HPDE6-E6E7 (cell line): ENCODE measurements around the gene NEO1.

Experiments used
- DNase-seq: peaks from one replicate; pipeline ENCODE4 v3.0.0; 2011; ENCODE audit warnings: missing footprints; ENCODE audit errors: extremely low spot score

Gene NEO1

DNA sequence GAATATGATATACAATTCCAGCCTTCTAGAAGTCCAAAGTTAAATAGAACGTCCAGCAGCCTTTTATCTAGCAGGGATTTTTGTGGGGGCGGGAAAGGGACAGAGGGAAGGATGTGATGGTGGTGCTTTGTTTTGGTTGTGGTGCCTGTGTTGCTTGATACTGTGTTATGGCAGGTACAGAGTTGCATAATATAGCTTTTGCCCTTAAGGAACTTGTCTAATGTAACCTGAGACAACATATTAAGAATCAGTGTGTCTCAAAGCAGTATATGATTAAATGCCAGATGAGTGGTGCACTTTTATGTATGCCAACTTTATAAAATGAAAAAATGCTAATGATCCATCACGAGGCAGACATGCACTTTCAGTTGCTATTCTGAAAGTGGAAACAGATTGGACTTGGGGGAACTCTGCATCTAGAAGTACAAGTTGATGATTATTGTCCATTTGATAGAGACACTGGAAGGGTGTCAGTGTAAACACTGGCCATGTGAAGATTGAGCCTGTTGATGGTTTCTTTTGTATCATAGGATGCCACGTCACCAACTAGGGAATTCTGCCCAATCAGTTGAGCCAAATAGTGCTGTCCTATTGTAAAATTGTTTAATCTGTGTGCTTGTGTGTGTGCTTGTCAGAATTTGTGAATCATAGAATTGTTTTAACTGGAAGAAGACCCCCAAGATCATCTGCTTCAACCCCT lies 23.0 kb downstream of the NEO1 start:
- DNase-seq, result no peak

GRCh38 chr15:73078291-73078690 lies 26.0 kb downstream of the NEO1 start:
- DNase-seq, result no peak

GRCh38 chr15:73078722-73079121 lies 26.5 kb downstream of the NEO1 start:
- no peak for DNase-seq

DNA sequence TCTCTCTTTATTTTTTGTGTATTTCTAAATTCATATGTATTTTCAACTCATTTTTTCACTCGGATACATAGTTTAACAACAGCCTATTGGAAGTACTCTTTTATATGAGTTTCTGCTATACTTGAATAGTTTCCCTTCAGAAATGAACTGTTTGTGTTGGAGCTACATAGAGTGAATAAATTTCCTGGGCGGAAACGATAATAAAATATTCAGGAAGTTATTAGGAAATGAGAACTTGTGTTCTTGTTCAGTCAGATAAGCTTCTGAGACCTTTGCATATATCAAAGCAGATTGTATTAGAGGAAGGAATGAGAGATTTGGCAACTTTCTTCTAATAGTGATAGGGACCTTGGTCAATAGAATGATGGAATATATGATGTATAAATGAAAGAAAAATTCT lies 27.3 kb downstream of the NEO1 start:
- DNase-seq, result no peak

DNA sequence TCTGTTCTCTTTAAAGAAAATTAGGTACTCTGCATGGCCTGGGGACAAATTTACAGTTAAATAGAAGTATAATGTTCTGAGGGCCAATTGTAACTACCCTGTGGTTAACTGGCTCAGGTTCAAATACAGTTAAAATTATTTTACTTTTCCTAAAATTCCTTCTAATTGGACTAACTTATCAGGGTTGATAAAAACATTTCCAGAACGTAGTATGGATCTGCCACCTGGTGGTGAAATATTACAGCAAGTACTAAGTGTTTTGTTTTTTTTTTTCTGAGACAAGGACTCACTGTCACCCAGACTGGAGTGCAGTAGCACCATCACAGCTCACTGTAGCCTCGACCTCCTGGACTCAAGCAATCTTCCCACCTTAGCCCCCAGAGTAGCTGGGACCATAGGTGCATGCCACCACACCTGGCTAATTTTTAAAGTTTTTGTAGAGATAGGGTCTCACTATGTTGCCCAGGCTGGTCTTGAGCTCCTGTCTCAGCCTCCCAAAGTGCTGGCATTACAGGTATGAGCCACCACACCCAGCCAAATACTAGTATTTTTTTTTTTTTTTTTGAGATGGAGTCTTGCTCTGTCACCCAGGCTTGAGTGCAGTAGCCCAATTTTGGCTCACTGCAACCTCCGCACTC lies 29.2 kb downstream of the NEO1 start:
- DNase-seq, result peak; percentile 7

GRCh38 chr15:73082812-73083211 lies 30.5 kb downstream of the NEO1 start:
- no peak for DNase-seq

GRCh38 chr15:73087098-73087497 lies 34.8 kb downstream of the NEO1 start:
- no peak for DNase-seq

- no peak for DNase-seq
These were observed 52.8 kb downstream of the NEO1 start for GRCh38 chr15:73105064-73105463.

DNA sequence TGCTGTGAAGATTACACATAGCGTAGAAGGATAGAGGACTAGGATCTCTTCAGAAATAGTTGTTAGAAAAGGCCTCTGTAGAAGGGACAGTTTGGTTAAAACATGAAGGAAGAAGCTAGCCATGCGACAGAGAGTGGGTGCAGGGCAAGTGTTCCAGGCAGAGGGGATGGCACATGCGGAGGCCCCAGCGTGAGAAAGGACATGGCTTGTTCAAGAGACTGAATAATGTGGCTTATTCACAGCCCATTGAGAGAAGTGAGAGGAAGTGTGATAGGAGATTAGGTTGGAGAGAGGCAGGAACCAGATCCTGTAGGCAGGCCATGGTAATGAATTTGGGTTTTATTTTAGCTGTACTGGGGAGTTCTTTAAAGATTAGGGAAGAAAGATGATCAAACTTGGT lies 56.4 kb downstream of the NEO1 start:
- DNase-seq, result no peak

- no peak for DNase-seq
These were observed 57.5 kb downstream of the NEO1 start for GRCh38 chr15:73109765-73110164.

DNA sequence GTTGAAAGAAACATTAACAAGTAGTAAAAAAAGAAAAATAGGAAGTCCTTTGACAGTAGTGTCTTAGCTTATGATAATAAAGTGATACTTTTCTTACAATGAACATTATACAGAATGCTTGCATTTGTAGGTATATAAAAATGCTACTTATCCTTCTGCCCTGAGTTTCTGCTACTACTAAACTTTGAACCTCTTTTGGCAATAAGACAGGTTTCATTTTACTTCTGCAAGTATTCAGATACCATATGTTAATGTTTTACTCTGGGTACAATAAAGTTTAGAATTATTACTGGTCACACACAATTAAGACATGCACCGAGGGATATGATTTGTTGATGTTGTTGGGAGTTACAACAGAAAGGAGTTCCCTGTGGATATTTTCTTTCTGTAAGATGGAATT lies 57.9 kb downstream of the NEO1 start:
- no peak for DNase-seq

GRCh38 chr15:73114064-73114463 lies 61.8 kb downstream of the NEO1 start:
- DNase-seq, result no peak

GRCh38 chr15:73116164-73116563 lies 63.9 kb downstream of the NEO1 start:
- DNase-seq, result no peak

DNA sequence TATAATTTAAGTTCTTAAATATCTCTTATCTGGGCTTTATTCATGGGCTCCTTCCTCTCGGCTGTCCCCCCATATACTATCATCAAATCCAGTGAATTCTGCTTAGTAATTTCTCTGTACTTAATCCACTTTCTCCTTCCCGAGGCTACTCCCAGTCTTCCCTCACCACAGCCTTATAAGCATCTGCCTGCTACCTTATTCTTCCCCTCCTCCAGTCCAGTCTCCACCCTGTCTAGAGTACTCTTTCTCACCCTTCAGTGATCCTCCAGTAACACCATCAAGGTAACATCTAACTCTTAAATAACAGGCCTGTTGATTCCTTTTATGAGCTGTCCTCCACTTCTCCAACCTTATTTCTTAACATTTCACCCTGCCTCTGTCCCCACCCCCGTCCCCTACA lies 65.8 kb downstream of the NEO1 start:
- no peak for DNase-seq

- DNase-seq, result no peak
These were observed 67.2 kb downstream of the NEO1 start for GRCh38 chr15:73119478-73119877.

DNA sequence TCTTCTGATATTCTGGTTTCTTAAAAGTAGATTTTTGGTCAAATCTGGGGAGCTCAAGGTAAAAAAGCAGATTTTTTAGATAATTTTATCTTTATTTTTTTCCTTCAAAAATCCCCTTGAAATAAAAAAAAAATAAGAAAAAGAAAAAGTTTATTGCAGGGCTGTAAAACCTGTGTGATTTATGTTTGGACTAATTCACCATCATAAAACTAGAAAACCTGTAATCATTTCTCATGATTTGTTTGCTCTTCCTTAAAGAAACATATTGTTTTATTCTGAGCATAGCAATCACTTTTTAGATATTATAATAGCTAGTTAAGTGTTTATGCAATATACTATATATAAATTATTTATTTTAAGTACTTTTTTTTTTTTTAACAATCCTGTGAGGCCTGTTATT lies 68.0 kb downstream of the NEO1 start:
- no peak for DNase-seq

DNA sequence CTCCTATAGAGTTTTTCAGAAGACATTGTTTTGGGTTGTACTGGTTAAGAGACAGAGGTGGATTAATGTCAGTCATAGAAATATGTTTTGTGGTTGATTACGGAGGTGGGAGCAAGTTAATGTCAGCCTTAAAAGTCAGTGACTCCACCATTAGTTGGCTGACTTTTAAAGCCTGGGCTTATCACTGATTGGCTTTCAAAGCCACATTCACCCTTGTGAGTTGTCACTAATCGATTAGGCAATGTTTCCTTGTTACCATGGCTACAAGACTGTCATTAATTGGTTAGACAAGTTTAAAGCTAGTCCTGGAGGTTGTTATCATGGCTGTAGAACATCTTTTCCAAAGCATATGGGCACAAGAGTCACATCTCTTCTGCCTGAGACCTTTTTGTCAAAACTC lies 73.0 kb downstream of the NEO1 start:
- no peak for DNase-seq

DNA sequence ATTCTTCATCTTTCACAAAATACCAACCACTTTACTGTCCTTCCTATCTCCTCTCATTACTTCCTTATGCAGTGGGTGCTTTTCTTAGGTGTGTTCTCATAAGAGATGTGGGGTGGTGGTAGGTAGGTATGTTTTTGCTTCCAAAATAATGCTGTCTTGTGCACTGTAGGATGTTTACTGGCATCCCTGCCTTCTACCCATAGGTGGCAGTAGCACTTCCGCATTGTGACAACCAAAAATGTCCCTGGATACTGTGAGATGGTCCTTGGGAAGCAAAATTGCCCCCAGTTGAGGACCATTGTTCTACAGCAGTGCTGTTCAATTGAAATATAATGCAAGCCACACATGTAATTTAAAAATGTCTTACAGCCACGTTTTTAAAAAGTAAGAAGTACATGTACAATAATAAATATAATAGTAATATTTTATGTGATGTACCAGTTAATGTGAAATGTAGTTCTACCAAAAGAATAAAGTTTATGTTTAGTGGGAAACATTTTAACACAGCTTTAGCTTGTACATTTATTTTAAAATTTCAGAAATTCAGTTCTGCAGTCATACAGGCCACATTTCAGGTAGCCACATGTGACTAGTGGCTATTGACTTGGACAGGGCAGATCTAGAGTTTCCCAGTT lies 75.2 kb downstream of the NEO1 start:
- peak; percentile 19 for DNase-seq

DNA sequence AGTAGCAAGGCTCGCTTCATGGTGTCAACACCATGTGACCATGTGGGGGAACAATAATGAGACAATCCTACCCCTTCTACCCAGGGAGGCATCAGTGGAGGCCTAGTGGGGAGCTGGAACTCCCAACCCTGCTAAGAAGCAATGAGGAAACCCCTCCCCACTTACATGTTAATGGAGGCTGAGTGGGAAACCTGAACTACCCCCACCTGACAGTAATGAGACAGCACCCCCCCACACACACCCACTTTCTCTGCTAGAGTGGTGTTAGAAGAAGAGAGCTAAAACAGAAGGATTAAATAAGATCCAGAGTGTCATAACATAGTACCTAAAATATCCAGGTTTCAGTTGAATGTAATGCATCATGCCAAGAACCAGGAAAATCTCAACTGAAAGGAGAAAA lies 78.6 kb downstream of the NEO1 start:
- no peak for DNase-seq

GRCh38 chr15:73134196-73134595 lies 81.9 kb downstream of the NEO1 start:
- no peak for DNase-seq

GRCh38 chr15:73139041-73139743 lies 86.9 kb downstream of the NEO1 start:
- DNase-seq, result no peak

DNA sequence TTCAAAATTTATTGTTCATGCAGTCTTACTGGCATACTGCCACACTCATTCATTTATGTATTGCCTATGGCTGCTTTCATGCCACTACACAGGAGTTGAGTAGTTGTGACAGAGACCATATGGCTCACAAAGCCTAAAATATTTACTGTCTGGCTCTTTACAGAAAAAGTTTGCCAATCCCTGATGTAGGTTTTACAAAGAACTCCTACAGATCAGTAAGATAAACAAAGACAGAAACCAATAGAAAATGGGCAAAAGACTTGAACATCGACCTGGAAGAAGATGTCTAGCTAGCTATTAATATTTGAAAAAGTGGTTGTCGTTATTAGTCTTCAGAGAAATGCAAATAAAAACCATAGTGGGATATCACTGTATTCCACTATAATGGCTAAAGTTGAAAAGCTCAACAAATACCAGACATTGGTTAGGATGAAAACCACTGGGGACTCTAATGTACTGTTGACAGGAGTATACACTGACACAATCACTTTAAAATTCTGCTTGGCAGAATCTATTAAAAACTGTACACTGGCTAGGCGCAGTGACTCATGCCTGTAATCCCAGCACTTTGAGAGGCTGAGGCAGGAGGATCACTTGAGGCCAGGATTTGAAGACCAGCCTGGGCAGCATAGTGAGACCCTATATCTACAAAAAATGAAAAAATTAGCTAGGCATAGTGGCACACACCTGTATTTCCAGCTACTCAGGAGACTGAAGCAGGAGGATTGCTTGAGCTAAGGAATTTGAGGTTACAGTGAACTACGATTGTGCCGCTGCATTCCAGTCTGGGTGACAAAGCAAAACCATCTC lies 87.7 kb downstream of the NEO1 start:
- no peak for DNase-seq
